MCF 10A (cell line): ENCODE measurements around the gene PELO. TPM values are rescaled to one million over a fixed set of nuclear protein-coding genes. Genes with fewer than 3 reads are reported as not detected.
A peak's percentile ranks its signal among the peaks of the same experiment; 100 is the strongest.

Experiments
- BruUV-seq: library from RNA; stranded (reverse); fragments of 400-500 nt; replicated peaks from 2 replicates; lab custom pipeline; 2021; lab: Mats Ljungman, UMichigan
- CTCF ChIA-PET: fragments of 300-600 bp; sonication (Branson Sonifier 250); formaldehyde crosslinking; extraction: SDS; loops from one replicate; lab custom pipeline; 2021; ENCODE audit warnings: antibody characterized with exemption, inconsistent platforms; lab: Yijun Ruan, JAX
- POLR2A ChIA-PET: fragments of 300-600, 350-650 bp; sonication (Branson Sonifier 250); formaldehyde crosslinking; extraction: SDS; loops from one replicate; lab custom pipeline; 2020; ENCODE audit warnings: antibody characterized with exemption, inconsistent platforms; lab: Yijun Ruan, JAX
- DNase-seq: peaks from one replicate; pipeline ENCODE4 v3.0.0-alpha.2; 2018; ENCODE audit not compliant: unreplicated experiment
- H3K27ac Mint-ChIP-seq: one replicate; pipeline ENCODE4 v1.8.0; 2022; ENCODE audit warnings: mild to moderate bottlenecking, low read depth, mixed read lengths; ENCODE audit not compliant: unreplicated experiment
- H3K27me3 Mint-ChIP-seq: one replicate; pipeline ENCODE4 v1.8.0; 2022; ENCODE audit warnings: mixed read lengths; ENCODE audit not compliant: insufficient read depth, unreplicated experiment
- H3K36me3 Mint-ChIP-seq: one replicate; pipeline ENCODE4 v1.8.0; 2022; ENCODE audit warnings: mild to moderate bottlenecking, moderate library complexity, mixed read lengths; ENCODE audit not compliant: insufficient read depth, unreplicated experiment
- H3K4me1 Mint-ChIP-seq: one replicate; pipeline ENCODE4 v1.8.0; 2022; ENCODE audit warnings: mixed read lengths; ENCODE audit not compliant: insufficient read depth, unreplicated experiment
- H3K4me3 Mint-ChIP-seq: one replicate; pipeline ENCODE4 v1.8.0; 2022; ENCODE audit warnings: mild to moderate bottlenecking, moderate library complexity, mixed read lengths; ENCODE audit not compliant: unreplicated experiment
- H3K9me3 Mint-ChIP-seq: one replicate; pipeline ENCODE4 v1.8.0; 2022; ENCODE audit warnings: mixed read lengths; ENCODE audit not compliant: unreplicated experiment
- intact Hi-C: fragments of 100-400 bp; cut with micrococcal nuclease; formaldehyde crosslinking; loops from 2 replicates; pipeline ENCODE4 v1.14.1; 2022
- total RNA-seq: library from RNA; stranded (reverse); gene quantifications from 2 replicates; pipeline ENCODE4 v1.2.3, GENCODE V29; 2022
- TF ChIP-seq, protein P1 (sequence below): fragments of 200-600 bp; IDR thresholded peaks from one replicate; pipeline ENCODE4 v1.8.0; 2022; ENCODE audit warnings: antibody characterized with exemption, mild to moderate bottlenecking; ENCODE audit not compliant: unreplicated experiment

The PELO gene
- total RNA-seq, 1 experiment from 2014 or later = 22.5 TPM

GRCh38 chr5:52802974-52803336 is 15.2 kb downstream of the PELO start:
- H3K4me1 Mint-ChIP-seq = peaks cover 45% of the 10 kb centered on the region
- no peak for DNase-seq
- peaks cover 28% of the 10 kb centered on the region for H3K36me3 Mint-ChIP-seq
- intact Hi-C loops = no loop called here
- no peak overlapping the region for H3K27ac Mint-ChIP-seq
- ChIA-PET POLR2A (interaction anchor here (0.8 to 4.7 kb wide), 4 partner anchors 9 to 16 kb away, joined by 3 to 51 read pairs (median 17); partner anchors contain the start of genes ITGA1 and PELO), CTCF (interaction anchor here (1.1 to 2.2 kb wide), 2 partner anchors 9 to 113 kb away, joined by 3 to 8 read pairs; no protein-coding TSS in a partner anchor)
- TF ChIP-seq, protein P1, sequence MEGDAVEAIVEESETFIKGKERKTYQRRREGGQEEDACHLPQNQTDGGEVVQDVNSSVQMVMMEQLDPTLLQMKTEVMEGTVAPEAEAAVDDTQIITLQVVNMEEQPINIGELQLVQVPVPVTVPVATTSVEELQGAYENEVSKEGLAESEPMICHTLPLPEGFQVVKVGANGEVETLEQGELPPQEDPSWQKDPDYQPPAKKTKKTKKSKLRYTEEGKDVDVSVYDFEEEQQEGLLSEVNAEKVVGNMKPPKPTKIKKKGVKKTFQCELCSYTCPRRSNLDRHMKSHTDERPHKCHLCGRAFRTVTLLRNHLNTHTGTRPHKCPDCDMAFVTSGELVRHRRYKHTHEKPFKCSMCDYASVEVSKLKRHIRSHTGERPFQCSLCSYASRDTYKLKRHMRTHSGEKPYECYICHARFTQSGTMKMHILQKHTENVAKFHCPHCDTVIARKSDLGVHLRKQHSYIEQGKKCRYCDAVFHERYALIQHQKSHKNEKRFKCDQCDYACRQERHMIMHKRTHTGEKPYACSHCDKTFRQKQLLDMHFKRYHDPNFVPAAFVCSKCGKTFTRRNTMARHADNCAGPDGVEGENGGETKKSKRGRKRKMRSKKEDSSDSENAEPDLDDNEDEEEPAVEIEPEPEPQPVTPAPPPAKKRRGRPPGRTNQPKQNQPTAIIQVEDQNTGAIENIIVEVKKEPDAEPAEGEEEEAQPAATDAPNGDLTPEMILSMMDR = no peak
- no peaks in the 10 kb centered on the region for H3K9me3 Mint-ChIP-seq
- no peaks in the 10 kb centered on the region for H3K27me3 Mint-ChIP-seq
- peak overlapping the region; percentile 92 for H3K4me3 Mint-ChIP-seq
- BruUV-seq = no TSS peak

- no peak for DNase-seq
- Mint-ChIP-seq H3K9me3 (no peaks in the 10 kb centered on the region), H3K36me3 (peaks cover 28% of the 10 kb centered on the region), H3K27me3 (no peaks in the 10 kb centered on the region), H3K4me1 (peaks cover 33% of the 10 kb centered on the region), H3K4me3 (no peak overlapping the region), H3K27ac (peak overlapping the region; percentile 54)
- CTCF ChIA-PET = interaction anchor here (1.3 kb wide), 1 partner anchor 111 kb away, joined by 3 read pairs; no protein-coding TSS in a partner anchor
- POLR2A ChIA-PET = interaction anchor here (1.2 to 1.3 kb wide), 2 partner anchors 10 to 13 kb away, joined by 3 to 4 read pairs; no protein-coding TSS in a partner anchor
- BruUV-seq = no TSS peak
- TF ChIP-seq, protein P1 = no peak
- intact Hi-C loops = no loop called here
Measured at GRCh38 chr5:52804387-52804791, 16.7 kb downstream of the PELO start.

- no peak overlapping the region for H3K4me3 Mint-ChIP-seq
Measured at GRCh38 chr5:52804981-52805380, 17.3 kb downstream of the PELO start.

DNA sequence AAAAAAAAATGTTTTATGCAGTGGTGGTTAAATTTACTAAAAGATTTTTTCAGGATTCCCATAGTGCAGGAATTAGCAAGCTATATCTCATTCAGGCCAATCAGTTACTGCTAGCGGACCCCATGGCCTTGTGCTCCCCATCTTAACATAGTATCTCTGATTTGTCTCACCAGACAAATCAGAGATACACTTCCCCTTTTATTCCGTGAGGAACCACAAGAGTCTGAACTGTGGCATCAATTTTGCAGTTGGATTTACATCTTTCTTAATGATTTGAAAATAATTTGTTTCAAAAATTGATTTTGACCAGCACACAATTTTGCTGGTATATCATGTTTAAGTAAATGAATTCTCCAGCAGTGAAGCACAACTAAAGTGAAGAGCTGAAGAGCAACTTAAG is 17.9 kb downstream of the PELO start:
- BruUV-seq = no TSS peak
- TF ChIP-seq, protein P1 = no peak
- no peaks in the 10 kb centered on the region for H3K9me3 Mint-ChIP-seq
- intact Hi-C loops = no loop called here
- no peak overlapping the region for H3K4me3 Mint-ChIP-seq
- peaks cover 28% of the 10 kb centered on the region for H3K36me3 Mint-ChIP-seq
- ChIA-PET POLR2A (no interaction called here), CTCF (interaction anchor here (0.5 to 0.7 kb wide), 2 partner anchors 27 to 185 kb away, joined by 3 to 4 read pairs; no protein-coding TSS in a partner anchor)
- no peaks in the 10 kb centered on the region for H3K27me3 Mint-ChIP-seq
- no peak for DNase-seq
- H3K27ac Mint-ChIP-seq = no peak overlapping the region
- peaks cover 41% of the 10 kb centered on the region for H3K4me1 Mint-ChIP-seq

More at GRCh38 chr5:52804981-52805380, 17.3 kb downstream of the PELO start:
- intact Hi-C loops = no loop called here
- no TSS peak for BruUV-seq
- H3K27me3 Mint-ChIP-seq = no peaks in the 10 kb centered on the region
- ChIA-PET POLR2A (no interaction called here), CTCF (no interaction called here)
- no peaks in the 10 kb centered on the region for H3K9me3 Mint-ChIP-seq
- no peak overlapping the region for H3K27ac Mint-ChIP-seq
- H3K4me1 Mint-ChIP-seq = peaks cover 35% of the 10 kb centered on the region
- TF ChIP-seq, protein P1 = no peak
- DNase-seq = no peak
- H3K36me3 Mint-ChIP-seq = peaks cover 28% of the 10 kb centered on the region
